ENCODE measurements around the gene SECISBP2L.

The SECISBP2L gene

GRCh38 chr15:48940508-48940907, 105.7 kb downstream of the SECISBP2L start:
- no peak for TF ChIP-seq CTCF (IDR thresholded peaks at IDR 0.05; ENCODE audit: control extremely low read depth, extremely low read depth, low read depth, missing control alignments)
- CTCF ChIA-PET = interaction anchor here (1.3 to 3.2 kb wide), 4 partner anchors 16 to 104 kb away, joined by 3 to 14 read pairs (median 6); partner anchors contain the start of gene SHC4
- DNase-seq (ENCODE audit: extremely low spot score) = peak; percentile 58
- POLR2A ChIA-PET = no interaction called here

GRCh38 chr15:48939648-48940047, 106.6 kb downstream of the SECISBP2L start:
- ChIA-PET CTCF (interaction anchor here (0.9 to 3.2 kb wide), 6 partner anchors 8 to 105 kb away, joined by 3 to 14 read pairs (median 5); partner anchors contain the start of gene SHC4), POLR2A (no interaction called here)
- DNase-seq (ENCODE audit: extremely low spot score) = no peak
- TF ChIP-seq CTCF (IDR thresholded peaks at IDR 0.05; ENCODE audit: control extremely low read depth, extremely low read depth, low read depth, missing control alignments) = no peak
